Heart right ventricle (tissue), 16 donors: Measurements from ENCODE around the gene IGSF9. TPM values are rescaled to one million over a fixed set of nuclear protein-coding genes. Genes with fewer than 3 reads are reported as not detected.

Source experiments
- ATAC-seq, 8 donors: fragments of 200-7000 bp; cut with Tn5 transposase; one replicate each; pipeline ENCODE4 v1.9.1; 2020; ENCODE audit warnings: mild to moderate bottlenecking in 8 of 8, moderate library complexity in 8 of 8, moderate number of reproducible peaks in 1 of 8
- DNase-seq, 2 donors: peaks; one replicate each; pipeline ENCODE4 v3.0.0-alpha.2; 2020
- H3K27ac ChIP-seq, 10 donors: fragments of 200-600 bp; sonication (generic) in 2 of 10; one replicate each; pipeline versions ENCODE4 v1.5.0 to v1.8.0; 2020 to 2022; ENCODE audit warnings: mild to moderate bottlenecking in 3 of 10
- H3K27me3 ChIP-seq, 7 donors: fragments of 200-600 bp; one replicate each; pipeline ENCODE4 v1.8.0; 2021 to 2022; ENCODE audit warnings: mild to moderate bottlenecking in 2 of 7
- H3K36me3 ChIP-seq, 9 donors: fragments of 200-600 bp; sonication (generic) in 1 of 9; one replicate each; pipeline versions ENCODE4 v1.5.0 to v1.8.0; 2020 to 2022; ENCODE audit warnings: mild to moderate bottlenecking in 2 of 9
- H3K4me1 ChIP-seq, 9 donors: fragments of 200-600 bp; sonication (generic) in 1 of 9; one replicate each; pipeline versions ENCODE4 v1.5.0 to v1.8.0; 2020 to 2022; ENCODE audit warnings: mild to moderate bottlenecking in 4 of 9
- H3K4me3 ChIP-seq, 10 donors: fragments of 200-600 bp; sonication (generic) in 2 of 10; one replicate each; pipeline versions ENCODE4 v1.5.0 to v1.8.0; 2020 to 2022; ENCODE audit warnings: mild to moderate bottlenecking in 7 of 10, moderate library complexity in 2 of 10
- H3K9me3 ChIP-seq, 11 donors: fragments of 200-600 bp in 10 of 11; sonication (generic) in 2 of 11; one replicate each; pipeline versions ENCODE4 v1.5.0 to v1.8.0; 2013 to 2022; ENCODE audit warnings: mild to moderate bottlenecking in 2 of 11, control low read depth in 1 of 11, moderate library complexity in 1 of 11
- CTCF ChIP-seq, 9 donors: fragments of 200-600 bp; sonication (generic) in 2 of 9; IDR thresholded peaks; one replicate each; pipeline versions ENCODE4 v1.5.0 to v1.8.0; 2021 to 2022; ENCODE audit warnings: antibody characterized with exemption in 9 of 9, mild to moderate bottlenecking in 5 of 9, moderate library complexity in 1 of 9
- WGBS, 2 donors: extraction: QIAGEN DNeasy Blood & Tissue Kit; methylation state at CpG; one replicate each; pipeline ENCODE4 v1.1.7; 2013; ENCODE audit warnings: inconsistent platforms in 1 of 2; 5-methylcytosine and 5-hydroxymethylcytosine counted together
- intact Hi-C, 10 donors: fragments of 100-400 bp; cut with DNase I; formaldehyde crosslinking; loops; one replicate each; pipeline versions ENCODE4 v1.11.1 to v1.14.2; 2022
- polyA plus RNA-seq, 2 donors: library from polyadenylated mRNA; stranded (reverse); fragments of 200-250 nt; gene quantifications; one replicate each; pipeline ENCODE4 v1.2.3, GENCODE V29; 2013
- total RNA-seq, 10 donors: library from RNA; stranded (reverse); fragmentation: NEBNext Ultra II Directional in 3 of 10; extraction: Animal tissue kit (Norgen Biotek cat#: 25700) in 3 of 10; gene quantifications; one replicate each; pipeline versions ENCODE4 v1.2.1 to v1.2.4, GENCODE V29; 2021 to 2023
- donor health status: Arrhythmogenic right ventricular cardiomyopathy.
- donor health status: ischemic (EF 13 %, LVEDD 7.1; RV severe dilation, severe dysfunction).
- donor health status: healthy with polysubstance abuse.
- donor health status: DM: no; HTN: yes; CAD: no.
- donor health status: DM: no; HTN: no; CAD: no.
- donor health status: ischemic (EF 25% LVEDD 6.9; RV normal size, moderate dysfunction).
- donor health status: ischemic (EF 25% LVEDD 5.7; RV mildly dilated, moderate dysfunction).
- donor health status: healthy.
- donor health status: DM: yes; HTN: yes; CAD: no.
- donor health status: Ischemic cardiomyopathy.
- donor health status: ischemic (EF 35%, LVEDD 5.7; RV mildly dilated, moderate dysfunction).
- donor health status: nonischemic (EF 11% LVEDD 7.7; RV severe dilation, severe dysfunction).
- donor health status: DM: yes; HTN: yes; CAD: no.
- donor health status: PGD.
- donor health status: ischemic (EF 29% LVEDD 5.4; RV normal size, mild dysfunction).
- donor health status: nonischemic (EF 23%, LVEDD 6.1; RV moderate dilation, normal function).

The IGSF9 gene
- total and polyA plus RNA-seq, 12 donors: 0.03 to 0.15 (median 0.08) TPM; not detected in 7

GRCh38 chr1:159941141-159941540 is 4.3 kb downstream of the IGSF9 start:
- peaks cover 0 to 25% (median 22%) of the 10 kb centered on the region in 9 donors for H3K4me1 ChIP-seq
- WGBS, 2 donors: 82 to 86% methylated on average over 5 of the region's 5 CpGs
- peaks cover 0 to 28% (median 18%) of the 10 kb centered on the region in 7 donors for H3K27me3 ChIP-seq
- TF ChIP-seq CTCF (IDR thresholded peaks at IDR 0.05): no peak
- no peaks in the 10 kb centered on the region for H3K36me3 ChIP-seq
- intact Hi-C loops: no loop called here
- H3K9me3 ChIP-seq: no peaks in the 10 kb centered on the region
- no peak overlapping the region for H3K4me3 ChIP-seq
- ATAC-seq (no peak), DNase-seq (no peak)
- H3K27ac ChIP-seq: no peak overlapping the region

- H3K4me3 ChIP-seq: no peak overlapping the region
- no peak for DNase-seq
- peaks cover 0 to 20% (median 16%) of the 10 kb centered on the region in 9 donors for H3K4me1 ChIP-seq
- intact Hi-C loops: no loop called here
- 92% methylated on average over 11 of the region's 11 CpGs for WGBS, 2 donors
- no peak for TF ChIP-seq CTCF (IDR thresholded peaks at IDR 0.05)
- ATAC-seq: no peak
- H3K27me3 ChIP-seq: peaks cover 0 to 28% (median 13%) of the 10 kb centered on the region in 7 donors
- no peaks in the 10 kb centered on the region for H3K36me3 ChIP-seq
- no peak overlapping the region for H3K27ac ChIP-seq
- H3K9me3 ChIP-seq: no peaks in the 10 kb centered on the region
Measured at GRCh38 chr1:159940006-159940620, 5.3 kb downstream of the IGSF9 start.

GRCh38 chr1:159939678-159940002 is 5.8 kb downstream of the IGSF9 start:
- H3K27ac ChIP-seq: no peak overlapping the region
- WGBS, 2 donors: 74 to 79% methylated on average over 3 of the region's 3 CpGs
- peaks cover 0 to 17% (median 14%) of the 10 kb centered on the region in 9 donors for H3K4me1 ChIP-seq
- peaks cover 0 to 28% (median 11%) of the 10 kb centered on the region in 7 donors for H3K27me3 ChIP-seq
- TF ChIP-seq CTCF (IDR thresholded peaks at IDR 0.05): no peak
- H3K9me3 ChIP-seq: no peaks in the 10 kb centered on the region
- ATAC-seq (no peak), DNase-seq (no peak)
- no peaks in the 10 kb centered on the region for H3K36me3 ChIP-seq
- no peak overlapping the region for H3K4me3 ChIP-seq
- intact Hi-C loops: loop anchor here in 5 of 10 donors (5.0 to 10.0 kb wide), 5 partner anchors 63 to 435 kb away; no protein-coding TSS in a partner anchor

GRCh38 chr1:159938905-159939677 is 6.3 kb downstream of the IGSF9 start:
- ATAC-seq (no peak), DNase-seq (no peak)
- Histone ChIP-seq H3K36me3 (no peaks in the 10 kb centered on the region), H3K4me1 (peaks cover 0 to 17% (median 14%) of the 10 kb centered on the region in 9 donors), H3K9me3 (no peaks in the 10 kb centered on the region), H3K4me3 (no peak overlapping the region), H3K27ac (no peak overlapping the region), H3K27me3 (peaks cover 0 to 23% (median 6%) of the 10 kb centered on the region in 7 donors)
- intact Hi-C loops: loop anchor here in 5 of 10 donors (5.0 to 10.0 kb wide), 5 partner anchors 63 to 436 kb away; no protein-coding TSS in a partner anchor
- 89 to 91% methylated on average over 6 of the region's 6 CpGs for WGBS, 2 donors
- no peak for TF ChIP-seq CTCF (IDR thresholded peaks at IDR 0.05)
